Measurements from ENCODE around the gene PCNT.

PCNT gene

DNA sequence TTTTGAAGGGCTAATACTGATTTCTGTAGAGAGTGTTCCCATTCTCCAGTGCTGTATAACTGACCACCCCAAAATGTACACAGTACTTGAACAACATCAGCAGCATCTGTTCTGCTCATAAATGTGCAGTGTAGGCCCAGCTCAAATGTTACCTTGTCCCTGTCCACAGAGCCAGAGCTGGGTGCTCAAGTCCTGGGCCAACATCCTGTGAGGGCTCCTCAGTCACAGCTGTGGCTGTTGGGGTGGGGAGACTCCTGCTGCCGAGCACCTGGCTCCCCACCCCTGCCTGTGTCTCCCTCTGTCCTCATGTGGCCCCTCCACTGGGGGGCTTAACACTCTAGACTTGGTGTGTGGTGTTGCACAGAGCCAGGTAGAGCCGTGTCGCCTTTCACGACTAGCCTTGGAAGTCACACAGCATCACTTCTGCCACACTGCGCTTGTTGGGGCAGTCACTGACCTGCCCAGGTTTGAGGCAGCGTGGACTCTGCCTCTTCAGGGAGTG is 165.3 kb downstream of the PCNT start:
- TF ChIP-seq, protein P1, sequence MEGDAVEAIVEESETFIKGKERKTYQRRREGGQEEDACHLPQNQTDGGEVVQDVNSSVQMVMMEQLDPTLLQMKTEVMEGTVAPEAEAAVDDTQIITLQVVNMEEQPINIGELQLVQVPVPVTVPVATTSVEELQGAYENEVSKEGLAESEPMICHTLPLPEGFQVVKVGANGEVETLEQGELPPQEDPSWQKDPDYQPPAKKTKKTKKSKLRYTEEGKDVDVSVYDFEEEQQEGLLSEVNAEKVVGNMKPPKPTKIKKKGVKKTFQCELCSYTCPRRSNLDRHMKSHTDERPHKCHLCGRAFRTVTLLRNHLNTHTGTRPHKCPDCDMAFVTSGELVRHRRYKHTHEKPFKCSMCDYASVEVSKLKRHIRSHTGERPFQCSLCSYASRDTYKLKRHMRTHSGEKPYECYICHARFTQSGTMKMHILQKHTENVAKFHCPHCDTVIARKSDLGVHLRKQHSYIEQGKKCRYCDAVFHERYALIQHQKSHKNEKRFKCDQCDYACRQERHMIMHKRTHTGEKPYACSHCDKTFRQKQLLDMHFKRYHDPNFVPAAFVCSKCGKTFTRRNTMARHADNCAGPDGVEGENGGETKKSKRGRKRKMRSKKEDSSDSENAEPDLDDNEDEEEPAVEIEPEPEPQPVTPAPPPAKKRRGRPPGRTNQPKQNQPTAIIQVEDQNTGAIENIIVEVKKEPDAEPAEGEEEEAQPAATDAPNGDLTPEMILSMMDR (IDR thresholded peaks at IDR 0.05; ENCODE audit: low read depth, low read length) = no peak
- DNase-seq (ENCODE audit: low read depth in 2 of 2) = no peak
- H3K4me3 ChIP-seq (replicated peaks in 1 of 2; ENCODE audit: low read depth in 2 of 2, low read length in 2 of 2) = no peak overlapping the region

- TF ChIP-seq, protein P1 (IDR thresholded peaks at IDR 0.05; ENCODE audit: low read depth, low read length) = no peak
- DNase-seq (ENCODE audit: low read depth in 2 of 2) = no peak
- no peak overlapping the region for H3K4me3 ChIP-seq (replicated peaks in 1 of 2; ENCODE audit: low read depth in 2 of 2, low read length in 2 of 2)
Observed at GRCh38 chr21:46489800-46490199, 165.8 kb downstream of the PCNT start.

- TF ChIP-seq, protein P1 (IDR thresholded peaks at IDR 0.05; ENCODE audit: low read depth, low read length) = no peak
- H3K4me3 ChIP-seq (replicated peaks in 1 of 2; ENCODE audit: low read depth in 2 of 2, low read length in 2 of 2) = no peak overlapping the region
- no peak for DNase-seq (ENCODE audit: low read depth in 2 of 2)
Observed at GRCh38 chr21:46491553-46491952, 167.6 kb downstream of the PCNT start.

- TF ChIP-seq, protein P1 (IDR thresholded peaks at IDR 0.05; ENCODE audit: low read depth, low read length) = no peak
- H3K4me3 ChIP-seq (replicated peaks in 1 of 2; ENCODE audit: low read depth in 2 of 2, low read length in 2 of 2) = no peak overlapping the region
- no peak for DNase-seq (ENCODE audit: low read depth in 2 of 2)
Observed at GRCh38 chr21:46492851-46493250, 168.9 kb downstream of the PCNT start.

- TF ChIP-seq, protein P1 (IDR thresholded peaks at IDR 0.05; ENCODE audit: low read depth, low read length) = no peak
- H3K4me3 ChIP-seq (replicated peaks in 1 of 2; ENCODE audit: low read depth in 2 of 2, low read length in 2 of 2) = no peak overlapping the region
- no peak for DNase-seq (ENCODE audit: low read depth in 2 of 2)
Observed at GRCh38 chr21:46493828-46494227, 169.9 kb downstream of the PCNT start.

All from cardiac fibroblast (primary cell).